SK-N-MC (cell line): ENCODE measurements around the gene METTL16.

Experiments used
- EZH2 ChIP-seq: fragments of 200-600 bp; sonication (generic); IDR thresholded peaks from one replicate; pipeline ENCODE4 v1.6.1; 2017; ENCODE audit warnings: antibody characterized with exemption
- POLR2AphosphoS5 ChIP-seq: IDR thresholded peaks from 2 replicates; pipeline ENCODE4 v1.6.1; 2012; ENCODE audit warnings: mild to moderate bottlenecking, low read depth, low read length, borderline replicate concordance

- TF ChIP-seq POLR2AphosphoS5: no peak
- no peak for TF ChIP-seq EZH2
Observed at GRCh38 chr17:2560658-2561057, 49.0 kb upstream of the METTL16 start.
